ENCODE results near the gene CAV2. TPM values are rescaled to one million over a fixed set of nuclear protein-coding genes. Genes with fewer than 3 reads are reported as not detected.
A peak's percentile ranks its signal among the peaks of the same experiment; 100 is the strongest.

CAV2 gene, protein sequence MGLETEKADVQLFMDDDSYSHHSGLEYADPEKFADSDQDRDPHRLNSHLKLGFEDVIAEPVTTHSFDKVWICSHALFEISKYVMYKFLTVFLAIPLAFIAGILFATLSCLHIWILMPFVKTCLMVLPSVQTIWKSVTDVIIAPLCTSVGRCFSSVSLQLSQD
- total RNA-seq (2022), result 17.6 and 18.1 TPM in 2 replicates
- percentile 64 among the genes with signal in this experiment for Bru-seq, nascent RNA
- BruChase-seq, experiment 1, labeled RNA remaining after a 2-hour chase, result percentile 78 among the genes with signal in this experiment
- BruChase-seq, experiment 2, labeled RNA remaining after a 6-hour chase, result percentile 87 among the genes with signal in this experiment
- long read RNA-seq, transcript CAV2-202 (2 exons, 776 nt), result minor isoform, 5 of 61 reads
- long read RNA-seq, transcript CAV2-201 (3 exons, 3,301 nt), result major isoform, 50 of 61 reads
- long read RNA-seq, partial matches to known transcripts, result 0 of 61 reads
- long read RNA-seq, other reads (novel, unspliced or antisense), result 3 of 61 reads

DNA sequence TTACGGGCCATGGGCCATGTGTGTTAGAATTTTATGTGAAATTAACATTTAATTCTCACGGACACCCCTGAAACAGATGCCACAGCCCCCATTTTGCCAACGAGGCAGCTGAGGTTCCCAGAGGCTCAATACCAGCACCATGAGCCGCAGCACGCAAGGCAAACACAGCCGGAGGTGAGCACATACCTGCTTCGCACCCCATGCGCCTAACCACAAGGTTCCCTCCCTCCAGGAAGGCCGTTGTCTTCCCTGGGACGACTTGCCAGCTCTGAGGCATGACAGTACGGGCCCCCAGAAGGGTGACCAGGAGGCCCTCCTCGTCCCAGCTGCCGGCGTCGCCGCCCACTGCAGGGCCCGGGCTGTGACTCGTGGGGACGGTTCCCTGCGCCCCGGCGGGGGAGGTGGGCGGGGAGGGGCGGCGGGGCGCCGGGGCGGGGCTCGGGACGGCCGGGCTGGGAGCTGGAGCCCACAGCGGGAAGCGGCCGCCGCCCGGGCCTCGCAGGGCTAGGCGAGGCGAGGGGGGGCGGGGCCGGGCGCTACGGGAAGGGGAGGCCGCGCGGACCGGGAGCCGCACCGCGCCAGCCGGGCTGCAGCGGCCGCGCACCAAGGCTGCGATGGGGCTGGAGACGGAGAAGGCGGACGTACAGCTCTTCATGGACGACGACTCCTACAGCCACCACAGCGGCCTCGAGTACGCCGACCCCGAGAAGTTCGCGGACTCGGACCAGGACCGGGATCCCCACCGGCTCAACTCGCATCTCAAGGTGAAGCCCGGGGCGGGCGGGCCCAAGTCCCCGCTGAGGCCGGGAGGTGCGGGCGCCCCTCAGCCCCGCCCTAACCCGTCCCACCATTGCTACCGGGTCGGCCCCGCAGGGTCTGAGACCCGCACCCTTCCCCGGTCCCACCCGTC, at the start of gene CAV2:
Gene CAV2, plus strand, starts transcription at position 571 of the 910 bp plus-strand sequence. Its CDS starts 44 bp downstream, at position 615.
- peak within 1 kb of the TSS; percentile 86 for H3K4me3 Mint-ChIP-seq (ENCODE audit: unreplicated experiment)
- no peaks in the 10 kb centered on the region for H3K9me3 Mint-ChIP-seq (ENCODE audit: unreplicated experiment)
- intact Hi-C loops (cut with micrococcal nuclease; ENCODE audit: unreplicated experiment), result loop anchor here (1.0 to 5.0 kb wide), 2 partner anchors 27 to 47 kb away; no protein-coding TSS in a partner anchor
- CTCF ChIA-PET, result interaction anchor here (0.6 to 1.0 kb wide), 2 partner anchors 27 to 209 kb away, joined by 3 read pairs; no protein-coding TSS in a partner anchor
- H3K27me3 ChIP-seq (replicated peaks; ENCODE audit: control insufficient read depth, insufficient read depth, low read length), result no peaks in the 10 kb centered on the region
- peaks cover 15% of the 10 kb centered on the region for H3K4me1 Mint-ChIP-seq (ENCODE audit: low read depth, unreplicated experiment)
- H3K27ac Mint-ChIP-seq (ENCODE audit: unreplicated experiment), result peak within 1 kb of the TSS; percentile 34
- no peaks in the 10 kb centered on the region for H3K27me3 Mint-ChIP-seq (ENCODE audit: insufficient read depth, unreplicated experiment)
- H3K4me1 ChIP-seq, result peaks cover 27% of the 10 kb centered on the region
- H3K9me3 ChIP-seq, result no peaks in the 10 kb centered on the region
- H3K36me3 ChIP-seq (ENCODE audit: control insufficient read depth, insufficient read depth, low read length), result no peaks in the 10 kb centered on the region
- H3K36me3 Mint-ChIP-seq (ENCODE audit: insufficient read depth, unreplicated experiment), result no peaks in the 10 kb centered on the region
- TF ChIP-seq, protein P1, sequence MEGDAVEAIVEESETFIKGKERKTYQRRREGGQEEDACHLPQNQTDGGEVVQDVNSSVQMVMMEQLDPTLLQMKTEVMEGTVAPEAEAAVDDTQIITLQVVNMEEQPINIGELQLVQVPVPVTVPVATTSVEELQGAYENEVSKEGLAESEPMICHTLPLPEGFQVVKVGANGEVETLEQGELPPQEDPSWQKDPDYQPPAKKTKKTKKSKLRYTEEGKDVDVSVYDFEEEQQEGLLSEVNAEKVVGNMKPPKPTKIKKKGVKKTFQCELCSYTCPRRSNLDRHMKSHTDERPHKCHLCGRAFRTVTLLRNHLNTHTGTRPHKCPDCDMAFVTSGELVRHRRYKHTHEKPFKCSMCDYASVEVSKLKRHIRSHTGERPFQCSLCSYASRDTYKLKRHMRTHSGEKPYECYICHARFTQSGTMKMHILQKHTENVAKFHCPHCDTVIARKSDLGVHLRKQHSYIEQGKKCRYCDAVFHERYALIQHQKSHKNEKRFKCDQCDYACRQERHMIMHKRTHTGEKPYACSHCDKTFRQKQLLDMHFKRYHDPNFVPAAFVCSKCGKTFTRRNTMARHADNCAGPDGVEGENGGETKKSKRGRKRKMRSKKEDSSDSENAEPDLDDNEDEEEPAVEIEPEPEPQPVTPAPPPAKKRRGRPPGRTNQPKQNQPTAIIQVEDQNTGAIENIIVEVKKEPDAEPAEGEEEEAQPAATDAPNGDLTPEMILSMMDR (IDR thresholded peaks at IDR 0.05; ENCODE audit: insufficient read depth in 1 of 2, low read depth in 1 of 2, low read length in 1 of 2, severe bottlenecking in 1 of 2, unreplicated experiment in 1 of 2), result no peak
- H3K4me3 ChIP-seq (ENCODE audit: low read depth, low read length), result peak within 1 kb of the TSS; percentile 83
- no TSS peak for BruUV-seq (replicated peaks)
- POLR2A ChIA-PET, result interaction anchor here (0.7 kb wide), 1 partner anchor 90 kb away, joined by 3 read pairs; no protein-coding TSS in a partner anchor
- DNase-seq, result peak; percentile 79 to 82

DNA sequence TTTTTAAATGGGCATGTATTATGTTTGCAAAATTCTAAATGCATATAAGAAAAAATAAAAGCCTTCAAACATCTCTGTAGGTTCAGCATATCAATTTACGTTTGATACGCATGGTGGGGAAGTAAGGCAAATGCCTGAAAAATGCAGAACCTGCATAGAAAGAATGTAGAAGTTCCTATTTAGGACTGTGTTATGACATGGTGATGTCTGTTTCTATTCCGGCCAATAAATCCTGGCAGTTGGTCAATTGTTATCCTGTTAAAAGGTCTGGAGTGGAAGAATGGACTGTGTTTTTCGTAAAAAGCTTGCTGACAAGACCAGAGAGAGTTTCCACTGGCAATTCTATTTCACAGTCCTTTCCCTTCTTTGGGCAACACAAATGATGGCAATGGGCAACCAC, 49.6 kb upstream of the CAV2 start:
- ChIA-PET CTCF (no interaction called here), POLR2A (no interaction called here)
- Histone ChIP-seq H3K9me3 (no peaks in the 10 kb centered on the region), H3K4me1 (peaks cover 22% of the 10 kb centered on the region), H3K36me3 (ENCODE audit: control insufficient read depth, insufficient read depth, low read length) (no peaks in the 10 kb centered on the region), H3K4me3 (ENCODE audit: low read depth, low read length) (no peak overlapping the region), H3K27me3 (replicated peaks; ENCODE audit: control insufficient read depth, insufficient read depth, low read length) (no peaks in the 10 kb centered on the region)
- Mint-ChIP-seq H3K9me3 (ENCODE audit: unreplicated experiment) (peaks cover under 1% of the 10 kb centered on the region), H3K27me3 (ENCODE audit: insufficient read depth, unreplicated experiment) (no peaks in the 10 kb centered on the region), H3K4me3 (ENCODE audit: unreplicated experiment) (no peak overlapping the region), H3K27ac (ENCODE audit: unreplicated experiment) (no peak overlapping the region), H3K36me3 (ENCODE audit: insufficient read depth, unreplicated experiment) (no peaks in the 10 kb centered on the region), H3K4me1 (ENCODE audit: low read depth, unreplicated experiment) (peaks cover 16% of the 10 kb centered on the region)
- TF ChIP-seq, protein P1 (IDR thresholded peaks at IDR 0.05; ENCODE audit: insufficient read depth in 1 of 2, low read depth in 1 of 2, low read length in 1 of 2, severe bottlenecking in 1 of 2, unreplicated experiment in 1 of 2), result no peak
- DNase-seq, result no peak
- intact Hi-C loops (cut with micrococcal nuclease; ENCODE audit: unreplicated experiment), result loop anchor here (5.0 kb wide), 1 partner anchor 52 kb away; no protein-coding TSS in a partner anchor
- no TSS peak for BruUV-seq (replicated peaks)
